Limb (tissue), 2 donors: Measurements from ENCODE around the gene STARD13.

ENCODE experiments used
- DNase-seq, 2 donors: peaks; one replicate each; pipeline ENCODE4 v3.0.0-alpha.2; 2016; ENCODE audit errors: extremely low spot score in 2 of 2

STARD13 gene

DNA sequence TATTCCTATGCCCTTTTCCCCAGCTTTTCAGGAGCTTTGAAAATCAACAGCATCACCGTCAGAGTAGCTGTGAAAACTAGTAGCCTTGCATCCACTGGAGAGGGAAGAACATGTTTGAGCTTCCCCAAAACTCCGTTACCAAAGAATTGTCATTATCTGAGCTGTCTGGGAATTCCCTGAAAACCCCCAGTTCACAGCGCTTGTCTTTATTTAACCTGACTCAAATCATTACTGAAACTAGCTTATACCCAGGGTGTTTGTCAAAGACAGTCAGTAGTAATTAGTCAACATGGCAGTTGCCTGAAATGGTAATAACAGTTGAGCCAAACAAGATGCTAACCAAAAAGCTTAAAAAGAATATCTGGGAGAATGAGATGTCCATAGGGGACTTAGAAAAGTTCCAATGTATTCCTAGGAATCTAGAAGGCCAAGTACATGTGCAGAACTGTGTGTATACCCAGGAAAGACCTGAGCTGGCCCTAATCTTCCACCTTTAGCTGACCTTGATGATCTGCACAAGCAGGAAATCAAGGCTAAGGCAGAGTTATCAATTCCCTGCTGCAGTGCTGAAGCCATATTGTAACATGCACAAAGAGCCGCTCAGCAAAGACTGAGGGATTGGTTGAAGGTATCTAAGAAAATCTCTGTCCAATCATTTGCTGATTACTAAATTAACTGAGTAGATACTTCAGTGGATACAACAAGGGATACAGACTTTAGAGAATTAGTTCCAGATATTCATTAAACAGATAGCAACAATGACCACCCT is 138.5 kb downstream of the STARD13 start:
- no peak for DNase-seq

DNA sequence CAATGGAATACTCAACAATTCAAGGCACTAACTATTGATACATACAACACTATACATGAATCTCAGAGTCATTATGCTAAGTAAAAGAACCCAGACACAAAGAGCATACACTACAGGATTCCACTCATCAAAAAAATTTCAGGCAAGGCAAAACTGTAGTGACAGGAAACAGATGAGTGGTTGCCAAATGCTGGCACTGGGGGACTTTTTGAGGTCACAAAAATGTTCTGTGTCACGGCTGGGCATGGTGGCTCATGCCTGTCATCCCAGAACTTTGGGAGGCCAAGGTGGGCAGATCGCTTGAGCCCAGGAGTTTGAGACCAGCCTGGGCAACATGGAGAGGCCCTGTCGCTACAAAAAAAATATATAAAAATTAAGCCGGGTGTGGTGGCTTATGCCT is 139.9 kb downstream of the STARD13 start:
- DNase-seq: no peak

DNA sequence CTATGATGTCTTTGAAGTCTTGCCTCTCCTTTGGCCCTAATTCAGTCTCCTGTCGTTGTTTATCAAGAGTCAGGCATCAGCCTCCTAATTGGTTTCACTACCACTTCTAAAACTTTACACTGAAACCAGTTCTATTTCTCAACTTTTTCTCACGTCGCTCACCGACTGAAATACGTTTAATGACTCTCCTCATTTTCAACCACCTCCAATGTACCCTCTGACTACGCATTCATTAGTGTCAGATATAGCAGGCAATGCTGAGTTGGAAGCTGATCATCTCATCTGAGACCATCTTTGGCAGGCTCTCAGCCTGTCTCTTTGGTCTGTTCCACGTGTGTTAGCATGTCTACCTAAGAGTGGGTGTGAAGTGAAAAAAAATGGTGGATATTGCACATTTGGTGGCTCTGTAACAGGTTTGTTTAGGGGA is 141.2 kb downstream of the STARD13 start:
- no peak for DNase-seq

DNA sequence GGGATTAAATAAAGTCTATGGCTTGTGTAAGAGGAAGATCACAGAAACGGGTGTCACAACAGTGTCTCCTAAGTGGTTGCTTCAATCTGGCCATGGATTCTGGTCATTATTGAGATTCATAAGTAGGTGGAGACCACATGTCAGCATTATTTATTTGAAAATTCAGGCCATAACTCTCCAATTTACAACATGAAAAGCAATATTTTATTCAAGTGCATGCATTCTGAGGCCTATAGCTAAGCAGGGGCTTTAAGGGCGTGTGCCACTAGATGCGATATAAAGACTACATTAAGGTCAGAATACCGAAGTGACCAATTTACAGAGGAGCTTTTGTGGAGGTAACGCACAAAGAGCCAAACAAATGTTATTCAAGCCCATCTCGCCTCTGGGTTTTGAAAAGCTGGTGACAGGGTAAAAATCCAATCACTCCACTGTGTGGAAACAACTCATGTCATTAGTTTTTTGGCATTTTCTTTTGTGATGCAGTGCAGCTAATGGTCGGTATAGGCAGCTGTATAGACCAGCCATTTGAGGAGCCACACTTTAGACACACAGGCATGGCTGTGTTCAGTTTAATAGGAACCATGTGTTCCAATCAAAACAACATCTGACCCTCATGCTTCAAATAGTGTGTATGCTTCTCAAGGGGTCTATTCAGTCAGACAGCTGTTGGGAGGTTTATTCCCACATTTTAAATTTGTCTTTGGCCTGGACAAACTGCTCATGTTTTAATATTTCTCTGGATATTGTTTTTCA is 145.6 kb downstream of the STARD13 start:
- peak in 1 of 2 donors; percentile 88 for DNase-seq

DNA sequence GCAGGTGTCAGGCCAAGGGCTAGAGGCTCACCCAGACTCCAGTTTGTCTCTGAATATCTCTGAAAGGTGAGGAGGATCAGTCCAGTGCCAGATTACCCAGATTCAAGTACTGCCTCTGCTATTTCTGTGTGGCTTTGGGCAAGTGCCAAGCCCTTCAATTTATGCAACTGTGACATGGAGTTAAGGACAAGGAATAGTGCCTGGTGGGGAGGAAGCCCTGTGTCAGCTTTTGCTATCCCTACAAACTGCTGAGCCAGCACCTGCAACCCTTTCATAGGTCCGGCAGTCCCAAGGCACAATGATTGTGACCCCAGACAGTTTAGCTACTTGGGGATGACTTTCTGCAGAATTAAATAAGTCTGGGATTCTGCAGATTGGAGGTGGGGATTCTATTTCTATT is 146.4 kb downstream of the STARD13 start:
- DNase-seq: peak in 1 of 2 donors; percentile 15

DNA sequence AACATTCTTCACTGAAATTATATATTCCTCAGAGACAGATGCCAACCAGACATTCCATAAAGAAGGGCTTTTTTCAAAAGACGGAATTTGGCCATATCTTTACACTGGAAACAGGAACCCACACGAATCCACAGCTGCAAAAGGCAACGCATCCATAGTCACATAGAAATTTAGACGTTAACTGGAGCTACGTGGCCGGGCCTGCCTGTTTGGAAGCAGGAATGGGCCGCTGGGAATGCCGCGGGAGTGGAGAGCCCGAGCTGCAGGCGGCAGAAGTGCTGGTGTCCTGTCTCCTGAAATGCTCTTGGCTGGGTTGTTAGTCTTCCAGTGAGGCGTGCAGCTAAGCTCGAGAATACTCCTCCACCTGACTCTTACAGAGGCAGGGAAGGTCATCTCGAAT is 147.1 kb downstream of the STARD13 start:
- DNase-seq: peak in 1 of 2 donors; percentile 65

DNA sequence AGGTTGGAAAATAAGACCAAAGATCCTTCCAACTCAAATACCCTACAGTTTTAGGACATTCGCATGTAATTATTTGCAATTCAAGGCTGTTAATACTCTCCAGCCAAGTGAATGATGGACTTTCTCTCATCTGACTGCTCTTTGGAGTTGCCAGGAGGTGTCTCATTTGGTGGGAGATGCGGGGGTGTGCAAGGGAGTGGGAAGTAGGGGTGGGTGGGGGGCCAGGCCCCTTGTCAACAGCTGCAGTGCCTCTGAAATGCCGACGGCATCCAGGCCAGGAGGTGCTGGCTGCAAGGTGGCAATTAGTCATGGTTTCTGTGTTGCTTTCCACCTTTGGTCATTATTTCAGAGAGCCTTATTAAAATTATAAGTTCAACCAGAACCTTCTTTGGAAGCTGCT is 147.8 kb downstream of the STARD13 start:
- DNase-seq: no peak

DNA sequence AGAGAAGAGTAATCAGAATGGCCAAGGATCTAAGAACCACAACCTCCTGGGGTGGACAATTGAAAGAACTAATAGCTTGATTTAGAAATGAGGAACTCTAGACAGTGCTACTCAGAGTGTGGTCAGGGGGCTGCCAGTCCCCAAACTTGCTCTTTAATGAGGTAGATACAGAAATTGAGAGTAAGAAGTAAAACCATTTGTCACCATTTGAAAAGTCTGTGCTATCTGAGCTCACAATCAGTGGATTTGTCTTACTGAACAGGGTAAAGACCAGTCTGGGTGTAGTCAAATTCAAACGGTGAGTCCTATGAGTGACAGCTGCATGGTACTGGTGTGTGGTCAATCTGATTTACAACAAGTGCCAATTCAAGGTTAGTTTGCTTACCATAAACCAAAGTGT is 150.5 kb downstream of the STARD13 start:
- no peak for DNase-seq

DNA sequence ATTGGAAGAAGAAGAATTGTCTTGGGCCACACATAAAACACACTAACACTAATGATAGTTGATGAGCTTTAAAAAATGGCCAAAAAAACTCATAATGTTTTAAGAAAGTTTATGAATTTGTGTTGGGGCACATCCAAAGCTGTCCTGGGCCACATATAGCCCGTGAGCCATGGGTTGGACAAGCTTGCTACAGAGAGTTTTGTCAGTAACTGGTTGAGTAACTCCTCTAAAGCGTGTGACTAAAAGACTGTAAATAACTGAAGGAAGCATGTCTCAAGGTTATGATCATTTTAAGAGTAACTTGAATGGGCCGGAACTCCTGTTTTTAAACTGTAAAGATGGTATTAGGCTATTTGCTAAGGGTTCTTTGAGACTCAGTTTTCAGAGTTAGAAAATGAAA is 151.3 kb downstream of the STARD13 start:
- DNase-seq: no peak

DNA sequence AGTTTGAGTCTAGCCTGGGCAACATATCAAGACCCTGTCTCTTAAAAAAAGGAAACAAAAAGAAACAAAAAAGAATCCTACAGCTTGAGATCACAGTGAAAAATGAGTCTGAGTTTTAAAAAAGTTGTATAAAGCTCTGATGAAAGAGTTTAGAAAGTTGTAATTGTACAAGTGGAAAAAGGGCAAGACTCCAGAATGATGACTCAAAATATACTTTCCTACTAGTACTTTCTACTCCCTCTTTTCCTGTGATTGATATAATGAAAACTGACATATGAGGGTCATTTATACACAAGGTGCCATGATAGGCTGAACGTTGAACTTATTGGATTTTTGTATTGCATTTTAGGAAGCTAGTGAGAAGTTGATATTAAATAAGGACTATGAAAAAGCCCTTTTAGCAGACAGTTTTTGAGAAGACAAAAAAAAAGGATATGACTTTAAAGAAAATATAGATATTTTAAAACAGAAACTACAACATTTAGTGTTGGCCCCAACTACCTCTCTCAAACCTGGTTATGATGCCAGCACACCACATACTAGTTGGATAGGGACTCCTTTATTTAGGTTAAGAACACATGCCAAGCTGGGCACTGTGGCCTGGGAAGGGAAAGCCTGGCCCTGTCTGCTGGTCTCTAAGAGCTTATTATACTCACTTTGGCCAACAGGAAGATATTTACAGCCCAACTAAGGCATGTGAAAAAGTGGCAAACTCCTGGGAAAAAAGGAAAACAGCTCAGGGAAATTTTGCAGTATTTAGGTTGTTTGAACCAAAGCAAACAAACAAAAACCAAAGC is 152.7 kb downstream of the STARD13 start:
- DNase-seq: peak in 1 of 2 donors; percentile 29

DNA sequence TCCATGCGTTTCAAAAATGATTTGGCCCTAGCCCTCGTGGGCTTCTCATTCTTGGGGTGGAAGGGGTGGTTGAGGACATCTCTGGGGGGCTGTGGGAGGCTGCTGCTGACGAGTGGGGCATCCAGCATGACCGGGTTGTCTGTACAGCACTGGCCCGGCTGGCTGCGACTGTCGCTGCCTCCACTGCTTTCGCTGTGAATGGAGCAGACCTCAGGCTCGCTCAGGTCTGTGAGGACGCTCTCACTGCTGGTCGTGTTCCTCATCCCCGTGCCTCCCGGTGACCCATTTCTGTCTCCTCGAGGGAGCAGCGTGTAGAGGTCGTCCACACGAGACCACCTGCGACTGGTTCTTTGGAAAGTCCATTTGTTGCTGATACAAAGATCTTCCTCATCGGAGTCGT is 155.7 kb downstream of the STARD13 start:
- DNase-seq: no peak

DNA sequence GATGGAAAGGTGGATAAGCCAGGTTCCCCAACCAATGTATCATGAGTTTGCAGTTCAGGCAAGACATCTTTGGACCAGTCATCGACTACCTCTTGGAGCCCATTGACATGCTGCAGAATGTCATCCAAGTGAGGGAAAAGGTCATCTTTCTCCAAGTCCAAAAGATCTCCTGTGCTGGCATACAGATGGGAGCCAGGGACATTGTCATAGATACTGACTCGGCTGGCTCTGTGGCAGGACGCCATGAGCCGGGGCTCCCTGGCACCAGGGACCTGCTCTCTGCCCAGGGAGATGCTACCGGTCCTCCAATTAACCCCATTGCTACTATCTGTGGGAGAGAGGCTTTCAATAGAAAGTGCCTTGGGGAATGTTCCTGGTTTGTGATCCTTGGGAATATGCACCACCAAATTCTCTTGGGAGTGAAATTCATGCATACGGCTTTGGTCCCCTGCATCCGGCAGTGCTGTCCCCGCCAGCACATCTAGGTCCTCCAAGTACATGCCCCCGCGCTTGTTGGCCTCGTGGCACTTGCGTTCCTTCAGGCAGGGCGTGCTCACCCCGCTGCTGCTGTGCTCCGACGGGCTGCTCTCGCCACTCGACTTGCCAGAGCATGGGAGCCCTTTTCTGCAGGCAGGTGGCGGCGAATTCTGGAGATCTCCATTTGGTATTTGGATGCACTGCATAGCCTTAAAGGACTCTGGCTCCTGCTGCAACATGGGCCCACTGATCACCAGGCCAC is 156.3 kb downstream of the STARD13 start:
- no peak for DNase-seq

DNA sequence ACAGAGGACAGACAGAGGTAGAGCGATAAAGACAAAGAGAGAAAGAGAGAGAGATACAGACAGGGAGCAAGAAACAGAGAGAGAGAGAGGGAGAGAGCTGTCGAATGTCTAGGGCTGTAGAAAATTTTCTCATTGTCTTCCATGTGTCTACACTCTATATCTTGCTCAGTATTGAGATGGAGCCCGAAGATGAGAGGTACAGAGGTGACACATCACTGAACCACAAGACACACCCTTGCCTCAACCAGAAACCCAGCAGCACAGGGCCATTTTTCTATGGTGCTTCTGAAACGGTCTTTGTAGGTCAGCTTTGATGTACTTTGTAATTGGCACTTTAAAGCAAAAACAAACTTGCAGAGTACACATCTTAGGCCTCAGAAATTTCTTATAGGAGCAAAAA is 157.4 kb downstream of the STARD13 start:
- no peak for DNase-seq

DNA sequence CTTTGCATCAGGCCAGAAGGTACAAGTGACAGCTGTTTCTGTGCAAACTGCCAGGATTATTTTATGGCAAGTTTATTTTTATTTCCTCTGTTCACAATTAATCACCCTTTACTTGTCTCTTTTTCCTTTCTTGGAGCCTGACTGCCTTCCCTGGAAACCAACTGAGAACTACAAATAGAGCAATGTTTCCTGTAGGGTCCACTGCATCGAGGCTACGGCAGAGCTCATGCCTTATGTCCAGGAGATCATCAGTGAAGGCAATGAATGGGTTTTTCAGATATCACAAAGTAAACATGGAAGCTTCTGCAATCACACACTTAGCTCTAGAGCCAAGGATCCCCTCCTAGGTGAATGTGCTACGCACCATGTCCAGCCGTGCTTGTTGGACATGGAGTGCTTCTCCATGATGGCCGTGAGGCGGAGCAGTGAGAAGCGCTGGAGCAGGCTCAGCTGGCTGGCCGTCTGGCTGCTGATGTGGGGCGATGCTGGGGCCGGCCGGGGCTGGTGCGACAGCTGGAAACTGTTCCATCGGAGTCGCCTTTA is 158.5 kb downstream of the STARD13 start:
- no peak for DNase-seq

DNA sequence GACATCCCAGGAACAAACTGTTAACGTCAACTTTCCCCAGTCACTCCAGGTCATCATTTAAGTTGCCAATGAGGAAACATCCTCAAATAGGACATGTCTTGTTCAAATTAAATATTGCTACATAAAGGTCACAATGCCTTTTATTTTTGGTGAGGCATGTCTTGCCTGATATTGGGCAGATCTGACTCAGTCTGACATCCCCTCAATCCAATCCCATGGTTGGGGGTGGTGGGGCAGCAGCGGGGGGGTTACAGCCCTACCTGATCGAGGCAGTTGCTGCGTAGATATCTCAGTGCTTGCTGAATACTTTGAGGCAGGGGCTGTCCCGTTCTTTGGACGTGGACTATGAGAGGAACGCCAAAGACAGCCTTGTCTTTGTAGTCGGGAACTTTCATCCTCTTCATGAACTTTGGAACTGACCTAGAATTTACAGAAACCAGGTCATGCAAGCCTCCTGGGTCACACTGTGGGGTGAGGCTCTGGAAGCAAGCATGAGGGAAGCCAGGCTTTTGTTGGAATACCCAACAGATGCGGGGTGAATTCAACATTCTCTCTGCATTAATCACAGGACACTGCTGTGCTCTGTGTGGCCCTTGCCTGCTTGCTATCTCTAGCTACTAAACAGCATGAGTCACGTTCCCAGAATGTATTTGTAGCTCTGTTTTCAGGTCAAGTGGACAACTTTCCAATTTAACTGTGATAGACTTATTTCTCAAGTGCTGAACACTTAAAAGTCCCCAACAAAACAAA is 159.6 kb downstream of the STARD13 start:
- no peak for DNase-seq

DNA sequence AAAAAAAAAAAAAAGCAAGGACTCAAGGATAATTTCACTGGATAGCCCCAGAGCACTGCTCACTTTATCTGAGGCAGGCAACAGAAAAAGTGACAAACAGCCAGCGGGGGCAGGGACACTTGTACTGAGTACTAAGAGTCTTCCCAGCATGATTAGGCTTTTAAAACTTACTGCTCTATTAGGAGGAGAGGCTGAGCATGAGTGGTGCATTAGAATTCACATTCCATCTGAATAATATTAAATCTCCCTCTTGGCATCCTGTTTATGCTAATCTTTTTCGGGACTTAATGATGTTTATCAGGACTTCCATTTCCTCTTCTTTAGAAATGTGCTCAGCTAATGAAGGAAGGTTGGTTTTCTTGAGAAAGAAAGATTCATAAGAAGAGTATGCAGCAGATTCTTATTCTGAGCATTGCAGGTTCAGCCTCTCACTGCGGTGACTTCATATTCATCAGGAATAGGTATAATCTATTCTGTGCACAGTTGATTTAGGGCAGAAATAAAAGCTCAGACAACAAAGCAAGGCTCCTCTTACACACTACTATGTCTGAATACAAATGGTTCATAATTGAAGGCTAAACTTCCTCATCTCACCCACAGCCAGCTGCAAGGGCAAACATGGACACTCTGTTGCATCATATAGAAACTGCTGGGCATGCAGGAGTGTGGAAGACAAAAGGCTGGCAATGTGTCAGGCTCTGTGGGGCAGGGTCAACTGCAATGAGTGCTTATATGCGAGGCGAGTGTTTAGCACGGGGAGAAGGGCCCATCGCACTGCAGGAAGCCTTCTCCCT is 162.3 kb downstream of the STARD13 start:
- DNase-seq: no peak

DNA sequence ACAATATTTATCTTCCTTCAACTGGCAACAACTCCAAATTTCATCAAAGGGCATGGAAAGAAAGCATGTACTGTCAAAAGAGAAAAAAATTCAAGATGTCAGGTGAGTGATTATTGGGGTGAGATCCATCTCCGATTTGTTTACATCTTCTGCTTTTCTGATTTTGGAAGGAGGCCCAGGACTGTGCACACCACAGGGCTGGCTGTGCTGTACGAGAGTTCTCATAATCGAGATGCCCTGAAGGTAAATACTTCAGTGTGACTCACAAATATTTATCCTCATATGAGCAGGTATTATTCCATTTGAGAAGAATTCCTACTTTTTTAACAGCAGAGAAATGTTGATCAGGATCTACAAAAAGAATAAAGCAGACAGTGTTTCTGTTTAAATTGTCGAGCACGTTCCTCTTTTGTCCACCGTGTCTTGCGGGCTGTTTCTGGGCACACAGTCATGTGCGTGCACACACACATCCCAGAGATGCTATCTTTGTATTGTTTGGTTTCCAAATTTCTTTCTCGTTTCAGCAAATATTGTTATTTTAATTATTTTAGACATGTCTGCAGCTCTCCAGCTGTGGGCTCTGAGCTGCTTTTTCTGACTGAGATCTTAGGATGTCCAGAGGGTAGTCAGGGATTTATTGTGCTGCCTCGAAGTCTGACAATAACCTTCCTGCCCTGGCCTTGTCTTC is 165.6 kb downstream of the STARD13 start:
- DNase-seq: no peak

DNA sequence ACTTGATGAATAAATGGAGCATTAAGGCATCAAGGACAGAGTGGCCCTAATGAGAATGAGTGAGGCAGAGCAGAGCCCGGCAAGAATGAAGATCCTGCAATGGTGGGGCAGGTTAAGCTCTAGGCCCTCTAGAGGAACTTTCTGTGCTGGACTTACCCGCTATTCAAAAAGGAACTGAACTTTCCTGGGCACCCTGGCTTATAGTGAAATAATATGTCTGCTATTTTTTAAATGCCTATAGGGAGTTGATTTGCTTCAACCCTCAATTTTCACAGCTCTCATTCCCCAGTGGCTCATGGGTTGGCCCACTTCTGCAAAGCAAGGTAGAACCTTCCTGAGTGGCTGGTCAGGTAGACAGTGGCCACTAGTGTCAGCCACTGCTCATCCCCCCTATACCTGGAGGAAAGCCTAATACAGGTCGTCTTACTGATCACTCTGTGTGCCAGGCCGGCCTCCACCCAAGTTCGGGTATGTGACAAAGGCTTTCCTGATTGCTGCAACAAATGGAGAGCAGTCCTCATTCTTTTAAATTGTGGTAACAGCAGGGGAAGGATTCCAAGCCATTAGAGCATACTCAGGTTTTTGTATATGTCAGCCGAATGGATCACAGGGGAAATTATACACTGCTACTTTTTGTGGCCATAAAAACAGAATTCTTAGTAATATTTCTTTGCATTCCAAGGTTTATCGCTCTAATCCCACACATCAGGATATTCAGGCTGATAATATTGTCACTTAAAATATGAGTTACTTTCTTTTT is 166.4 kb downstream of the STARD13 start:
- no peak for DNase-seq
